OCI-LY1 (cell line): ENCODE measurements around the gene POFUT1.

Source experiments
- H2AFZ ChIP-seq: fragments of 200-600 bp; sonication (generic), shearing (Covaris generic); 2 replicates; pipeline ENCODE4 v1.6.0; 2014; ENCODE audit warnings: antibody characterized with exemption, mild to moderate bottlenecking, low read length
- H3F3A ChIP-seq: fragments of 200-600 bp; sonication (generic), shearing (Covaris generic); 2 replicates; pipeline ENCODE4 v1.6.0; 2014; ENCODE audit warnings: mild to moderate bottlenecking, antibody characterized with exemption, low read length, moderate library complexity; ENCODE audit not compliant: insufficient read depth
- H3K27ac ChIP-seq: fragments of 200-600 bp; sonication (generic); 2 replicates; pipeline ENCODE4 v1.5.1; 2014; ENCODE audit warnings: low read length, mixed run types, mild to moderate bottlenecking, low read depth; ENCODE audit not compliant: poor library complexity, severe bottlenecking
- H3K27me3 ChIP-seq: fragments of 200-600 bp; sonication (generic); 2 replicates; pipeline ENCODE4 v1.6.0; 2014; ENCODE audit warnings: antibody characterized with exemption, mild to moderate bottlenecking, low read length, moderate library complexity; ENCODE audit not compliant: insufficient read depth
- H3K36me3 ChIP-seq: fragments of 200-600 bp; sonication (generic); 2 replicates; pipeline ENCODE4 v1.6.1; 2014; ENCODE audit warnings: mild to moderate bottlenecking, antibody characterized with exemption, low read length, moderate library complexity, mixed read lengths; ENCODE audit not compliant: insufficient read depth
- H3K4me1 ChIP-seq: fragments of 200-600 bp; sonication (generic); 2 replicates; pipeline ENCODE4 v1.5.1; 2014; ENCODE audit warnings: mild to moderate bottlenecking, low read length, moderate library complexity; ENCODE audit not compliant: insufficient read depth, severe bottlenecking
- H3K4me2 ChIP-seq: fragments of 200-600 bp; sonication (generic), shearing (Covaris generic); 2 replicates; pipeline ENCODE4 v1.6.1; 2014; ENCODE audit warnings: low read length
- H3K4me3 ChIP-seq: fragments of 200-600 bp; sonication (generic); 2 replicates; pipeline ENCODE4 v1.5.1; 2014; ENCODE audit warnings: low read length, low read depth, mild to moderate bottlenecking, mixed read lengths; ENCODE audit not compliant: poor library complexity, severe bottlenecking
- H3K79me2 ChIP-seq: fragments of 200-600 bp; shearing (Covaris generic); 2 replicates; pipeline ENCODE4 v1.6.1; 2016; ENCODE audit warnings: mixed run types, low read length, mixed read lengths; ENCODE audit not compliant: insufficient read depth
- H3K9ac ChIP-seq: fragments of 200-600 bp; sonication (generic), shearing (Covaris generic); 2 replicates; pipeline ENCODE4 v1.6.1; 2014; ENCODE audit warnings: mild to moderate bottlenecking, low read length, mixed read lengths
- H3K9me2 ChIP-seq: fragments of 200-600 bp; sonication (generic), shearing (Covaris generic); 2 replicates; pipeline ENCODE4 v1.6.1; 2014; ENCODE audit warnings: low read depth, mild to moderate bottlenecking, low read length, mixed read lengths
- H3K9me3 ChIP-seq: fragments of 200-600 bp; shearing (Covaris generic); 2 replicates; pipeline ENCODE4 v1.6.1; 2014; ENCODE audit warnings: low read length, mixed read lengths
- H4K20me1 ChIP-seq: fragments of 200-600 bp; sonication (generic), shearing (Covaris generic); 2 replicates; pipeline ENCODE4 v1.6.0; 2016; ENCODE audit warnings: mild to moderate bottlenecking, low read length; ENCODE audit not compliant: insufficient read depth
- CTCF ChIP-seq: fragments of 200-600 bp; sonication (generic), shearing (Covaris generic); IDR thresholded peaks from 2 replicates; pipeline ENCODE4 v1.5.1; 2017; ENCODE audit warnings: mild to moderate bottlenecking, antibody characterized with exemption, low read length, moderate library complexity, mixed read lengths
- EZH2 ChIP-seq: fragments of 200-600 bp; sonication (generic), shearing (Covaris generic); IDR thresholded peaks from 2 replicates; pipeline ENCODE4 v1.8.0; 2017; ENCODE audit warnings: borderline replicate concordance, mixed run types, mild to moderate bottlenecking, antibody characterized with exemption, low read length, moderate library complexity, mixed read lengths

POFUT1 gene

GRCh38 chr20:32287231-32287638, 79.6 kb downstream of the POFUT1 start:
- H3K4me2 ChIP-seq: no peak overlapping the region
- no peak overlapping the region for H3K4me3 ChIP-seq
- no peaks in the 10 kb centered on the region for H3K79me2 ChIP-seq
- no peak overlapping the region for H2AFZ ChIP-seq
- no peaks in the 10 kb centered on the region for H3K27me3 ChIP-seq
- no peaks in the 10 kb centered on the region for H3K36me3 ChIP-seq
- no peak overlapping the region for H3K9ac ChIP-seq
- H3F3A ChIP-seq: no peaks in the 10 kb centered on the region
- TF ChIP-seq EZH2 (no peak), CTCF (no peak)
- H3K4me1 ChIP-seq: peaks cover 43% of the 10 kb centered on the region
- no peaks in the 10 kb centered on the region for H4K20me1 ChIP-seq
- H3K27ac ChIP-seq: no peak overlapping the region
- H3K9me3 ChIP-seq: no peaks in the 10 kb centered on the region
- H3K9me2 ChIP-seq: no peaks in the 10 kb centered on the region
